Measurements from ENCODE around the gene ANKRD27.

GRCh38 chr19:32717496-32717895 lies 42.5 kb upstream of the ANKRD27 start:
- no peak for TF ChIP-seq CTCF (IDR thresholded peaks at IDR 0.05)
- TF ChIP-seq POLR2A (IDR thresholded peaks at IDR 0.05), result no peak
